Breast epithelium (tissue), 3 donors: ENCODE results near the gene GNAZ.

Experiments used
- CTCF ChIP-seq, 3 donors: fragments of 450-650 bp; IDR thresholded peaks; one replicate each; pipeline ENCODE4 v1.5.1; 2016 to 2017; ENCODE audit warnings: antibody characterized with exemption in 3 of 3, mild to moderate bottlenecking in 3 of 3, moderate library complexity in 3 of 3
- POLR2A ChIP-seq: fragments of 450-650 bp; IDR thresholded peaks from one replicate; pipeline ENCODE4 v1.6.1; 2016; ENCODE audit warnings: antibody characterized with exemption, mild to moderate bottlenecking, moderate library complexity
- POLR2AphosphoS5 ChIP-seq, 3 donors: sonication (generic); formaldehyde crosslinking; IDR thresholded peaks; one replicate each; pipeline ENCODE4 v1.6.1; 2017; ENCODE audit warnings: antibody characterized with exemption in 3 of 3

DNA sequence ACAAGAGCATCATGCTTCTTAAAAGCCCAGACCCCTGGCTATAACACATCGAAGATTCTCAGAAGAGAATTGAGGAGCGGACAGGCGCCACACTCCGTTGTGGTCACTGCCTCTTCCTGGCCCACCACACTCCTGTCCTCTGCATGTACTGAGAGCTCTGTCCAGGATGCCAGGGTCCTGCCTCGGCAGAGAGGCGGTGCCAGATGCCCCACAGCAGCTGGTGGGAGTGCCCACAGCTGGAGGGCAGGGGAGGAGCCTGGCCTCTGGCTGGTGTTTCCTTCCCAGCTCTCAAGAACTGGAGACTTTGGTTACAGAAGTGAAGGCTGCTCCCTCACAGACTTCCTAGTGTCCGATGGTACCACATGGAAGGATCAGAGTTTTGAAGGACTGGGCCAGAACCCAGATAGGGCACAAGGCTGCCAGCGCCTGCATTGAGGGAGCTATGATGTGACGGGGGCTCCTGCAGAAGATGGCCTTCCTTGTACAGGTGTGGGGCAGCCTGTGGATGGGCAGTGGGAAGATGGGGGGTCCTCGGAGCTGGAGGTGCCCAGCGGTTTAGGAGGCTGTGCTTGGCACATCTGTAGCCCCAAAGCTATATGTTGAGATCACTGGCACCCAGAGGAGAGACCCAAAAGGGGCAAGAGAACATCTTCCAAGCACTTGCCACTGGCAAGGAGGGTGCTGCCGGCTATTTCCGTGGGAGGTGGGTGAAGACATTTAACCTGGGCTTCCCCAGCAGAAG, 52.1 kb downstream of the GNAZ start:
- TF ChIP-seq CTCF (IDR thresholded peaks at IDR 0.05), result no peak
- no peak for TF ChIP-seq POLR2A
- TF ChIP-seq POLR2AphosphoS5 (IDR thresholded peaks at IDR 0.05), result no peak
